Endometrium (tissue), 2 donors: Measurements from ENCODE around the gene PLAU.
"Not testable (repeated sequence)": the region's sequence is repeated elsewhere in the genome, so short reads cannot be mapped to it uniquely, and the experiment has no call there.

Experiments
- FAIRE-seq: peaks from 2 replicates; lab custom pipeline; 2012; peaks lifted over from hg19 to GRCh38; lab: Jason Lieb, UNC
- donor health status: control.
- donor health status: control.

PLAU gene

GRCh38 chr10:73898730-73899410 lies 12.1 kb upstream of the PLAU start:
- FAIRE-seq, result no peak

GRCh38 chr10:73899423-73899822 lies 11.5 kb upstream of the PLAU start:
- no peak for FAIRE-seq

- no peak for FAIRE-seq
These were observed 10.9 kb upstream of the PLAU start for GRCh38 chr10:73900064-73900463.

DNA sequence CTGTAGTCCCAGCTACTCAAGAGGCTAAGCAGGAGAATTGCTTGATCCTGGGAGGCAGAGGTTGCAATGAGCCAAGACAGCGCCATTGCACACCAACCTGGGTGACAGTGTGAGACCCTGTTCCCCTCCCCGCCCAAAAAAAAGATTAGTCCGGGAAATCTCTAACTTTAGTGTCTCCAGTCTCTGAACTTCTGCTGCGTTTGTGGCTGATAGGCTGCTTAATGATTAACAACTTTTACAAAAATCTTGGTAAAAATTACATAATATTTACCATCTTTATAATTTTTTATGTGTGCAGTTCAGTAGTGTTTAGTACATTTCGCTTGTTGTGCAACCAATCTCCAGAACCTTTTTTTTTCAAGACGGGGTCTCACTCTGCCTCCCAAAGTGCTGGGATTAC lies 9.7 kb upstream of the PLAU start:
- FAIRE-seq, result no peak

DNA sequence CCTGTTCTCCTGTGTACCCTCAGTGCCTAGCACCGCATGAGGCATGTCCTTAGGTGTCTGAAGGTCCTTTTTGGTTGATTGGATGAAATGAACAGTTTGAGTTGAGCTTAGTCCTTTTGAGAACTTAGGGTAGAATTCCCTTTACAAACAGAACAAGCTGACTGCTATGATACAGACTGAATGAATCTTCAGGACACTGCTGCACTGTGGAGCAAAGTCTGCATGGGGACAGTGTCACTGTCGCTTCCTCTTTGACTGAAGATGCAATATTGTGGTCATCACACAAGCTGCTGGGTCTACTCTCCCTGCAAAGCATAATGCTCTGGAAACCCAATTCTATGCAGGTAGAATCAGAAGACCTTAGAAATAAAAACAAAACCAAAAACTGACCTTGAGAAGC lies 8.6 kb upstream of the PLAU start:
- no peak for FAIRE-seq

DNA sequence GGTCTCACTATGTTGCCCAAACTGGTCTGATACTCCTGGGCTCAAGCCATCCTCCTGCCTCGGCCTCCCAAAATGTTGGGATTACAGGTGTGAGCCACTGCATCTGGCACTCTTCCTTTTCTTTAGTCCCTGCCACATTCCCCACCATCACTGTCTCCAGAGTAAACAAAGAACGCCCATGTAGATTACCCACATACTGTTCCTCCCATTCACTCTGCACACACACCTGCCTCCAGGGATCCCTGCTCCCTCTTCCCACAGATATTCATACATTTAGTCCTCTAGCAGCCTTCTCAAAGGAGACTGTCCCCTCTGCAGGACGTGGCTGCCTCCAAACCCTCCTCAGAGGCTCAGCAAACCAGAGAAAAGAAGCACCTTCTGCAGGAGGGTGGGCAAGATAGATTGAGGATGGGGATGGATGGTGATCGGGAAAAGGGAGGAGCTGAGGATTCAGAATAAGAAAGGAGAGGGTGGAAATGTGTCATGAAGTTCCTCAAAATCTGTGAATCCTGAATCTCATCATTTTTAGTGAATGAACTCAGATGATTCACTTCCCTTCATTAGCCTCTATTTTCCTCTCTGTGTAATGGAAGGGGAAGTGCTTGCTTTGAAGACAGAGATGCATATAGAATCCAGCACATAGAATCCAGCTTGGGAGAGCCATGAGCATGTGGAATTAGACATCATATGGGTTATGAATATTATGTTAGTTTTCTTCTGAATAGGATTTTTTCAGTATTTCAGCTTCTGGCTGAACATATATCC lies 5.5 kb upstream of the PLAU start:
- FAIRE-seq, result no peak

DNA sequence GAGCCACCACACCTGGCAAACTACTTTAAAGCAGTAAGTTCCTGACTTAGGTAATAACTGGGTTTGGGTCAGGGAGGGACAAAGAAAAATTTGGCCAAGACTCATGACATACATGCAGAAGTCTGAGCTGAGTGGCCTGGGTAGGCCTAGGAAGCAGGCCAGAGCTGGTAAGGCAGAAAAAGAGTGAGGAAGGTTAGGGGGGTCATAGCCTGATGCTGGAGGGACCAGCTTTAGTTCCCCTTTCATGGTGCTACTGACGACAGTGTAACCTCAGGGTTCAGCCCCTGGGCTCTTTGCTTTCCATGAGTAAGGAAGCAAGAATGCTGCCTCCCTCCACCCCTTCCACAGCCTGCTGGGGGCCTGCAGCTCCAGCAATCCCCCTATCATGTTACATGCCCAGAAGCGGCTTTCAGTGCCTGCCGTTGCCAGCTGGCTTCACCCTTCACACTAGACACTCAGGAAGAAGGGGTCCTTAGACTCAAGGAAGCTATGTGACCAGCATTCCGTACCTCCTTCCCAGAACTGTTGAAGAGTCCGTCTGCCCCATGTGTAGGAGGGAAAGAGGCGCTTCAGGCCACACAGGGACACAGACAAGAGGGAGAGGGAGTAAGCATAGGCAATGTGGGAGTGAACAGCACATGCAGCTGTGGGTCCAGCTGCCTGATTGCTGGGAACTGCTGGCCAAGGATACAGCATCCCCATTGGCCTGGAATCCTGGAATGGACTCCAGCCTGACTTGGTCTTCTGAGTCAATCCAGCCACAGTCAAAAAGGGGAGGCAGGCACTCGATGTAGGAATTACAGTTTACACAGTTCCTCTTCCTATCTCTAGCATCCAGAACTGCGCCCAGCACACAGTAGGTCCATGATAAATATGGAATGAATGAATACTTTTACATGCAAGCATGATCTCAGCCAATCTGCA lies 4.1 kb upstream of the PLAU start:
- FAIRE-seq, result peak; percentile 90

DNA sequence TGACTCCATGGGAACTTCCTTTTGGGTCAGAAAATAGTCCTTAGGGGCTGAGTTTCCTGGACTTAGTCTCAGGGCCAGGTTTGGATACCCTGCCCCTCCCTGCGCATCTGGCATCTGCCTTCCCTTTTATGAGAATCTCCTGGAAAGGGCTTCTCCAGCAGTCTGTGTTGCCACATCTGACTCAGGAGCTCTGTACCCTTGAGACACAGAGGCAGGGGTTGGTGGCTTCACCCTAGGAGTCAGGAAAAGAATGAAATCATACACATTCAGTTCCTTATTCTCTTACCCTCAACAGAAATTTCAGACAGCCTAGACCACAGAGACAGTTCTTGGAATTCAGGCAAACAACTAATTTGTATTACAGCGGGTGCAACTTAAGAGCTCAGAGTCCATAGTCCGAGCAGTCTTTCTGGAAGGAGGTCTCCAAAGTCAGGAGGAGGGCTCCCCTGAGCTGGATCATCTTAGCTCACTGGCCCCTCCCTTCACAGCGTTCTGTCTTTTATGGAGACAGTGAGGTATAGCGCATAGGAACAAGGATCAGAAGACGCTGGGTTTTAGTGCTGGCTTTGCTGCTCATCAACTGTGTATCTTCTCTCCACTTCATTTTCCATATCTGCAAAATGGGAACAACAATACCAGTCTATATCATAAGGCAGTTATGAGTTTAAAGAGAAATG lies 3.0 kb upstream of the PLAU start:
- no peak for FAIRE-seq

DNA sequence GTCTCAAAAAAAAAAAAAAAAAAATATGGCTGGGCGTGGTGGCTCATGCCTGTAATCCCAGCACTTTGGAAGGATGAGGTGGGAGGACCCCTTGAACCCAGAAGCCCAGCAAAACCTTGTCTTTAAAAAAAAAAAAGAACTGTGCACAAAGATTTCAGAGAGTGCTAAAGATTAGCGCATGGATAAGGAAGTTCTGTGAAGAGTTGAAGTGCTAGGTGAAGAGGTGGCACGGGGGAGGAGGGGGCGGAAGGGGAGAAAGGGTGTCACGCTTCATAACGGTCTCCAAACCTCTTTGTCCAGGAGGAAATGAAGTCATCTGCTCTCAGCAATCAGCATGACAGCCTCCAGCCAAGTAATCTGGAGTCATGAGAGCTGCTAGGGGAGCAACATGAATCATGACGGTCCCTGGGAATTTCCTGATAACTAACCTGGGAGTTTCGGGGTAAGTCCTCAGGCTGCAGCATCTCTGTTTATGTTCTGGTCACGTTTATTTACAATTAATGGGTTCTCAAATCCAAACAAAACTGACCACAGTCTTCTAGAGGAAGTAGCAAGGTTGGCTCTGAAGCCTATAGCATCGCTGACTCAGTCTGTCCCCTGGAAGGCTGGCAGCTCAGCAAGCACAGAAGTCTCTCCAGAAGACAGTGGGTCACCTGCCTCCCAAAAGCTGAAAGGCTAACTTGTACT lies 1.9 kb upstream of the PLAU start:
- FAIRE-seq, result no peak

DNA sequence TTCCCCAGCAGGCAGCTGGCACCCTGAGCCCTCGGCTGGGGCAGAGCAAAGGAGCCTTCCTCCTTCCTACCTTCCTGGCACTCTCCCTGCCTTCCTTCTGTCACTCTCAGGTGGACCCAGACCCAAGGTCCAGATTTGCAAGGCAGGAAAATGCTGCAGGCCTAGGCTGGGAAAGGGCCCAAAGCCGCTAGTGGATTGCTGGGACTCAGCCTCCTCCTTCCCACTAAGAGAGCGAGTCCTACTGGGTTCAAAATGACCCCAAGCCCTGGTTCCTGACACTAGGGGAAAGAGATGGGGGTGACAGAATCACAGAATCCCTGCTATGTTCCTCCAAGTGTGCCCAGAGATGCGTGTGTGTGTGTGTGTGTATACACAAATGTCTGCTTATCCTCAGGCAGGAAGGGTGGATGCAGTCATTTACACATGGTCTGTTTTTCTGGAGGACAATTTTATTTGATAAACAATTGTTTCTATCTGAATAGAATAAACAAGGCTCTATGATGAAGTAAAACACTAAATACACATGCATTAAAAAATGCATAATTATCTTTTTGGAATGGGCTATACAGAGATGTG lies 1.3 kb upstream of the PLAU start:
- no peak for FAIRE-seq

GRCh38 chr10:73910401-73910763 lies 550 bp upstream of the PLAU start:
- FAIRE-seq, result no peak

- FAIRE-seq, result no peak
These were observed 647 bp downstream of the PLAU start for GRCh38 chr10:73911553-73912004.

GRCh38 chr10:73914036-73914435 lies 3.1 kb downstream of the PLAU start:
- FAIRE-seq, result no peak

DNA sequence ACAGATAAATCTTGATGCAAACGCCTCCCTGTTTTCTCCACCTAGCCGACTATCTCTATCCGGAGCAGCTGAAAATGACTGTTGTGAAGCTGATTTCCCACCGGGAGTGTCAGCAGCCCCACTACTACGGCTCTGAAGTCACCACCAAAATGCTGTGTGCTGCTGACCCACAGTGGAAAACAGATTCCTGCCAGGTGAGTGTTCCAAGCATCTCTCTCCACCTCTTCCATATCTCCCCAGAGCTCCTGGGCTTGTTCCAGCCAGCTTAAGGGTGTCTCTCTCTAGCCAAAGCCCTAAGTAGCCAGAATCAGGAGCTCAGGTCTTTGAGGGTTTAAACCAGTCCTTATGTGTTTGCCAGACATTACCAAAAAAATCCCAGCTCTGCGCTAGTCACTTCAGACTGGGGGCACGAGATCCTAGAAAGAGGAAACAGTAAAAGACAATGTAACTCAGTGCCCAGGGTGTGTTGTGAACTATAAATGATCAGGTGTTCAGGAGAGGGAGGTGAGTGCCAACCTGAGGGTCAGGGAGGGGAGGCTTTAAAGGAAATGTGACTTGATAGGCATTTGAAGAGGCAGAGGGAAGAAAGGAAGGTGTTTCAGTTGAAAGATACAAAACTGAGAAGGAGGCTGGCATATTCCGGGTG lies 4.4 kb downstream of the PLAU start:
- FAIRE-seq, result no peak

DNA sequence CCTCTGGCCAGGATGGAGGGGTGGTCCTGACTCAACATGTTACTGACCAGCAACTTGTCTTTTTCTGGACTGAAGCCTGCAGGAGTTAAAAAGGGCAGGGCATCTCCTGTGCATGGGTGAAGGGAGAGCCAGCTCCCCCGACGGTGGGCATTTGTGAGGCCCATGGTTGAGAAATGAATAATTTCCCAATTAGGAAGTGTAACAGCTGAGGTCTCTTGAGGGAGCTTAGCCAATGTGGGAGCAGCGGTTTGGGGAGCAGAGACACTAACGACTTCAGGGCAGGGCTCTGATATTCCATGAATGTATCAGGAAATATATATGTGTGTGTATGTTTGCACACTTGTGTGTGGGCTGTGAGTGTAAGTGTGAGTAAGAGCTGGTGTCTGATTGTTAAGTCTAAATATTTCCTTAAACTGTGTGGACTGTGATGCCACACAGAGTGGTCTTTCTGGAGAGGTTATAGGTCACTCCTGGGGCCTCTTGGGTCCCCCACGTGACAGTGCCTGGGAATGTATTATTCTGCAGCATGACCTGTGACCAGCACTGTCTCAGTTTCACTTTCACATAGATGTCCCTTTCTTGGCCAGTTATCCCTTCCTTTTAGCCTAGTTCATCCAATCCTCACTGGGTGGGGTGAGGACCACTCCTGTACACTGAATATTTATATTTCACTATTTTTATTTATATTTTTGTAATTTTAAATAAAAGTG lies 6.0 kb downstream of the PLAU start:
- no peak for FAIRE-seq

DNA sequence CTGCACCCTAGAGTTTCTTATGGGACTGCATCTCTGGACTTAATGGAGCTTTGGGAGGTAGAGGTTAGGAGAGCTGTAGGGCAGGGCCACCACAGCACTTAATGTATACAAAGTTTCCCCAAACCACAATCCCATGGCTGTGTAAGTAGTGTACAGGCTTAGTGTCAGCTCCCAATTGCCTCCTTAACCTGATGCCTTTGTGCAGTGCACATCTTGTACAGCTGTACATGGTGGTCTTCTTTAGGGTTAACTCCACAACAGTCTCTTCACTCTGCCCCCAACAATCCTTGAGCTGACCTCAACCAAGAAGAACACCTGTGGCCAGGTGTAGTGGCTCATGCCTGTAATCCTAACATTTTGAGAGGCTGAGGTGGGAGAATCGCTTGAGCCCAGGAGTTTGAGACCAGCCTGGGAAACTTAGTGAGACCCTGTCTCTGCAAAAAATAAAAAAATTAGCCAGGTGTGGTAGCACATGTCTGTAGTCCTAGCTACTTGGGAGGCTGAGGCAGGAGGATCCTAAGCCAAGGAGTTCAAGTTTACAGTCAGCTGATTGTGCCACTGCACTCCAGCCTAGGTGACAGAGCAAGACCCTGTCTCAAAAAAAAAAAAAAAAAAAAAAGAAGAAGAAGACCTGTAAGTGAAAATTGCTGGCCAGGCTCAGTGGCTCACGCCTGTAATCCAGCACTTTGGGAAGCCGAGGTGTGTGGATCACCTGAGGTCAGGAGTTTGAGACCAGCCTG lies 6.8 kb downstream of the PLAU start:
- no peak for FAIRE-seq

DNA sequence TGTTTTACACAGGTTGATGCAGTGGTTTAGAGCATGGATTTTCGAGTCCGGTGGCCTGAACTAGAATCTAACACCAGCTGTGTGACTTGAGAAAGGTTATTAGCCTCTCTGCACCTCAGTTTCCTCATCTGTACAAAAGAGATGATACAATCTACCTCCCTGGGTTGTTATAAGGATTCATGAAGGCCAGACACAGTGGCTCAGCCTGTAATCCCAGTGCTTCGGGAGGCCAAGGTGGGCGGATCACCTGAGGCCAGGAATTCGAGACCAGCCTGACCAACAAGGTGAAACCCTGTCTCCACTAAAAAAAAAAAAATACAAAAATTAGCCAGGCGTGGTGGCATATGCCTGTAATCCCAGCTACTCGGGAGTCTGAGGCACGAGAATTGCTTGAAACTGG lies 8.5 kb downstream of the PLAU start:
- FAIRE-seq, result not testable (repeated sequence)

- no peak for FAIRE-seq
These were observed 9.2 kb downstream of the PLAU start for GRCh38 chr10:73920089-73920488.
